Astrocyte of the spinal cord (primary cell): ENCODE measurements around the gene PRDM12.

Experiments used
- DNase-seq: peaks from one replicate; pipeline ENCODE4 v3.0.0; 2011; ENCODE audit warnings: low read depth, low spot score
- H3K4me3 ChIP-seq: 2 replicates; pipeline ENCODE4 v1.5.1; 2011; ENCODE audit warnings: low read depth, mild to moderate bottlenecking, low read length, moderate library complexity
- in situ Hi-C: cut with HindIII; loops from 2 replicates; pipeline ENCODE4 v1.10.0; 2017; ENCODE audit warnings: low sequenced_read_pairs
- TF ChIP-seq, protein P1 (sequence below): IDR thresholded peaks from 2 replicates; pipeline ENCODE4 v1.5.1; 2012; ENCODE audit warnings: low read depth, mild to moderate bottlenecking, low read length, inconsistent platforms

The PRDM12 gene

DNA sequence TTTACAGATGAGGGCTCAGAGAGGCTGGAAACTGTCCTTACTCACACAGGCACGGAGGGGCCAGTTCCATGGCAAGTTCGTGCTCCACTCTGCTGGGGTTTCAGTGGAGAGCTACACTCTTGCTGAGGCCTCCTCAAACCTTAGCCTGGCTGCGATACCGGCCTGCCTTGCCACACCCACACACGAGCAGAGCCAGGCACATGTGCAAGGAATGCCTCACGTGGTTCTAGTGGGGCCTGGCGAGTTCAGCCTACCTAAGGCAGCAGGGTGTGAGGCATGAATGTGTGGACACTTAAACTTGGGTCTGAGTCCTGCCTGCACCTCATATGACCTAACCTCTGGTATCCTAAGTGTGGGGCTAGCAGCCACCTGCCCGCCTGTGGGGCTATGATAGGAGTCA lies 21.5 kb upstream of the PRDM12 start:
- TF ChIP-seq, protein P1, sequence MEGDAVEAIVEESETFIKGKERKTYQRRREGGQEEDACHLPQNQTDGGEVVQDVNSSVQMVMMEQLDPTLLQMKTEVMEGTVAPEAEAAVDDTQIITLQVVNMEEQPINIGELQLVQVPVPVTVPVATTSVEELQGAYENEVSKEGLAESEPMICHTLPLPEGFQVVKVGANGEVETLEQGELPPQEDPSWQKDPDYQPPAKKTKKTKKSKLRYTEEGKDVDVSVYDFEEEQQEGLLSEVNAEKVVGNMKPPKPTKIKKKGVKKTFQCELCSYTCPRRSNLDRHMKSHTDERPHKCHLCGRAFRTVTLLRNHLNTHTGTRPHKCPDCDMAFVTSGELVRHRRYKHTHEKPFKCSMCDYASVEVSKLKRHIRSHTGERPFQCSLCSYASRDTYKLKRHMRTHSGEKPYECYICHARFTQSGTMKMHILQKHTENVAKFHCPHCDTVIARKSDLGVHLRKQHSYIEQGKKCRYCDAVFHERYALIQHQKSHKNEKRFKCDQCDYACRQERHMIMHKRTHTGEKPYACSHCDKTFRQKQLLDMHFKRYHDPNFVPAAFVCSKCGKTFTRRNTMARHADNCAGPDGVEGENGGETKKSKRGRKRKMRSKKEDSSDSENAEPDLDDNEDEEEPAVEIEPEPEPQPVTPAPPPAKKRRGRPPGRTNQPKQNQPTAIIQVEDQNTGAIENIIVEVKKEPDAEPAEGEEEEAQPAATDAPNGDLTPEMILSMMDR, result no peak
- no peak for DNase-seq
- H3K4me3 ChIP-seq, result no peak overlapping the region
- in situ Hi-C loops, result no loop called here

GRCh38 chr9:130651221-130651620 lies 13.2 kb upstream of the PRDM12 start:
- TF ChIP-seq, protein P1, result no peak
- no peak overlapping the region for H3K4me3 ChIP-seq
- no peak for DNase-seq
- in situ Hi-C loops, result no loop called here

DNA sequence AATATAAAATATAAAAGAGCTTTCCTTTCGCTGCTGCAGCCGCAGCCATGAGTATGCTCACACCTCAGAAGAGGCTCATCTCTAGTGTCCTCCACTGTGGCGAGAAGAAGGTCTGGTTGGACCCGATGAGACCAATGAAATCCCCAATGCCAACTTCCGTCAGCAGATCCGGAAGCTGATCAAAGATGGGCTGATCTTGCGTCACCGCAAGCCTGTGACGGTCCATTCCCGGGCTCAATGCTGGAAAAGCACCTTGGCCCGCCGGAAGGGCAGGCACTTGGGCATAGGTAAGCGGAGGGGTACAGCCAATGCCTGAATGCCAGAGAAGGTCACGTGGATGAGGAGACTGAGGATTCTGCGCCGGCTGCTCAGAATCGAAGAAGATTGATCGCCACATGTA lies 12.6 kb upstream of the PRDM12 start:
- TF ChIP-seq, protein P1, result no peak
- H3K4me3 ChIP-seq, result no peak overlapping the region
- no peak for DNase-seq
- in situ Hi-C loops, result no loop called here

DNA sequence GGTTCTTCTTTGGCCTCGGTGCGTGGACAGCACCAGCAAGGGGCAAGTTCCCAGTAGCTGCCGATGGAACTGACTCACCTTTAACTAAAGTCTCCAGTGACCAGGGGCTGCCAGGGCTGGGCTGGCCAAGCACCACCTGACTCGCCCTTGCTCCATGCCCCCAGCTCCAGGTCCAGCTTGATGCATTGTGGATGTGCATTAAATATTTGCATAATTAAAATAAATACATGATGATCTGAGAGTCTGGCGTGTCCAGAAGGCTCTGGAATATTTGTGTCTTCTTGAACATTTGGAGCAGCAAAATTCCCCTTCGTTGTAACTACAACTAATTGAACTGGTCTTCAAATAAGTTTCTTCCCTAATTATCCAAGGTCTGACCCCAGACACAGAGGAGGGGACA lies 9.5 kb upstream of the PRDM12 start:
- TF ChIP-seq, protein P1, result no peak
- in situ Hi-C loops, result no loop called here
- DNase-seq, result no peak
- H3K4me3 ChIP-seq, result no peak overlapping the region

- in situ Hi-C loops, result no loop called here
- DNase-seq, result no peak
- TF ChIP-seq, protein P1, result no peak
- H3K4me3 ChIP-seq, result no peak overlapping the region
Measured at GRCh38 chr9:130658893-130659698, 5.3 kb upstream of the PRDM12 start.

DNA sequence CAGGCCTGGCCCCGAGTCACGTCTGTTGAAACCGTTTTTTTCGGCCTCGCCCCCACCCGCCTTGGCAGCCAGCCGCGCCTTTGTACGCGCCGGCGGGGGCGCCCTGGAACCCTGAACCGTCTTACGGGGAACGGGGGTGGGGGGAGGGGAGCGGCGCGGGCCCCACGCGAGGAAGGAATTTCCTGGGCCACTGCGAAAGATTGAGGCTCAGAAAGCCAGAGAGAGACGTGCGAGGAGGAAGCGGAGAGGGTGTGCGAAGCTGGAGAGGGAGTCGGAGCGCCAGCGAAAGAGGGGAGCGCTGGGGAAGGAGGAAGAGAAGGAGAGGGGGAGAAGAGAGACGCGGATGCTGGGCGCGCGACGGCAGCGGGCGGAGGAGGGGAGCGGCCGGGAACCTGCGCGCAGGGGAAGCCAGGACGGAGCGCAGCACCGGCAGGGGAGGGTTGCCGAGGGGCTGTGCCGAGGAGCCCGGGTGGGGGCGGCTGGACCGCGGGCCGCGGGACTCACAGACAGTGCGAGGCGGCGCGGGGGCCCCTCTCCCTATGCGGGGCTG lies 4.6 kb upstream of the PRDM12 start:
- no peak overlapping the region for H3K4me3 ChIP-seq
- in situ Hi-C loops, result no loop called here
- DNase-seq, result no peak

More for the DNA sequence above, 4.6 kb upstream of the PRDM12 start:
- TF ChIP-seq, protein P1, result no peak
